Right lobe of liver (tissue), 4 donors: ENCODE measurements around the gene GRIP1.

ENCODE experiments used
- POLR2A ChIP-seq: fragments of 450-650 bp; IDR thresholded peaks from one replicate; pipeline ENCODE4 v1.6.1; 2017; ENCODE audit warnings: antibody characterized with exemption, mild to moderate bottlenecking
- TF ChIP-seq, protein P1 (sequence below), 4 donors: fragments of 200-600 bp in 3 of 4; fragments of 450-650 bp in 1 of 4; IDR thresholded peaks; one replicate each; pipeline versions ENCODE4 v1.5.1 to v1.8.0; 2016 to 2022; ENCODE audit warnings: antibody characterized with exemption in 4 of 4, mild to moderate bottlenecking in 2 of 4
- donor health status: DM: no; HTN: no; CAD: no.
- donor health status: DM: no; HTN: no; CAD: no.
- donor health status: DM: no; HTN: yes; CAD: no.

DNA sequence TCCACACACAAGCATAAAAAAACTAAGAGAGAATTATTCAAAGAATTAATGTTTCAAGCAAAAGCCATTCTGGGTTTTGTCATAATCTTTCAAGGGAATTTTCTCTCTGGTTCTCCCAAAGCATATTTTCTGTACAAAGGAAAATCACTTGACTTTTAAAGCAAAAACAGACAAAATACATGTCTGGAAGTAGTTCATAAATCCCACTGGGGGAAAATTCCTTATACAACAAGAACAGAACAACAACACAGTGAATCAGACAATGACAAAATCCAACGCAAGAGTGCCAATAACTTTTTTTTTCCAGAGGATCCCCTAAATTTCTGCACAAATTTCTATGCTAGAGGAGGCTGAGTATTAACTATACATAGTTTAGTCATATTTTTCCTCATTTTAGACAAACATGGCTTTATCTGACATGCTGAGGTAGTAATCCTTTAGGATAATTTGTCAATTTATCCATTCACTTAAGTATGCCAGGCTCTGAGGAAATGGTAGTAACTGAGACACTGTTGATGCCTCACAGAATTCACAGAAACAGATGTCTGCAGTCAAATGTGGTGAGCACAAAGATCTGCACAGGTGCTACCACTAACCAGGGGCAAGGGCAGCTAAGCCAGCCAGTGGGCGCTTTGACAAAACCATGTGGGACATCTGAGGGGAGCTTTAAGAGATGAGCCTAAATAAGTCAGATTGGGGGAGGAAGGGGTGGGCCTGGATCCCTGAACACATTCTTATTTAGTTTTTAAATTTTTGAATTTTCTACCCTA is 38.0 kb downstream of the GRIP1 start:
- TF ChIP-seq, protein P1, sequence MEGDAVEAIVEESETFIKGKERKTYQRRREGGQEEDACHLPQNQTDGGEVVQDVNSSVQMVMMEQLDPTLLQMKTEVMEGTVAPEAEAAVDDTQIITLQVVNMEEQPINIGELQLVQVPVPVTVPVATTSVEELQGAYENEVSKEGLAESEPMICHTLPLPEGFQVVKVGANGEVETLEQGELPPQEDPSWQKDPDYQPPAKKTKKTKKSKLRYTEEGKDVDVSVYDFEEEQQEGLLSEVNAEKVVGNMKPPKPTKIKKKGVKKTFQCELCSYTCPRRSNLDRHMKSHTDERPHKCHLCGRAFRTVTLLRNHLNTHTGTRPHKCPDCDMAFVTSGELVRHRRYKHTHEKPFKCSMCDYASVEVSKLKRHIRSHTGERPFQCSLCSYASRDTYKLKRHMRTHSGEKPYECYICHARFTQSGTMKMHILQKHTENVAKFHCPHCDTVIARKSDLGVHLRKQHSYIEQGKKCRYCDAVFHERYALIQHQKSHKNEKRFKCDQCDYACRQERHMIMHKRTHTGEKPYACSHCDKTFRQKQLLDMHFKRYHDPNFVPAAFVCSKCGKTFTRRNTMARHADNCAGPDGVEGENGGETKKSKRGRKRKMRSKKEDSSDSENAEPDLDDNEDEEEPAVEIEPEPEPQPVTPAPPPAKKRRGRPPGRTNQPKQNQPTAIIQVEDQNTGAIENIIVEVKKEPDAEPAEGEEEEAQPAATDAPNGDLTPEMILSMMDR (IDR thresholded peaks at IDR 0.05): no peak
- no peak for TF ChIP-seq POLR2A
